Measurements from ENCODE around the gene PCIF1.

Gene PCIF1

DNA sequence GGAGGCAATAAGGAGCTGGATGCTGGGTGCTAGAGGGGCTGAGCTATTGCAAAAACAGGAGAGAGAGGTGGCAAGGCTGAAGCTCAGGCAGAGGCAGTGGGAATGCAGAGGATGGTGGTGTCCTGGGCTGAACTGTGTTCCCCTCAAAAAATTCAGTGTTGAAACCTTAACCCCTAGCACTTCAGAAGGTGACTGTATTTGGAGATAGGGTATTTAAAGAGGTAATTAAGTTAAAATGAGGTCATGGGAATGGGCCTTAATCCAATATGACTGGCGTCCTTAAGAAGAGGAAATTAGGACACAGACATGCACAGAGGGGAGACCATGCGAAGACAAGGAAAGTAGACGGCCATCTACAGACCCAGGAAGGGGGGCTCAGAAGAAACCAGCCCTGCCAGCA, 62.7 kb downstream of the PCIF1 start:
- no peak for DNase-seq
